ENCODE data around the gene ABCC12. TPM values are rescaled to one million over a fixed set of nuclear protein-coding genes. Genes with fewer than 3 reads are reported as not detected.

Gene ABCC12
- total RNA-seq, 3 donors from 2014 or later, result not detected

GRCh38 chr16:48121276-48121675 lies 34.5 kb downstream of the ABCC12 start:
- no peak for ATAC-seq
- H3K9me3 ChIP-seq, result no peaks in the 10 kb centered on the region
- DNase-seq, result no peak
- no peaks in the 10 kb centered on the region for H3K36me3 ChIP-seq (ENCODE audit: low read depth)
- no peaks in the 10 kb centered on the region for H3K4me1 ChIP-seq (ENCODE audit: low read depth)
- no peak for TF ChIP-seq CTCF (IDR thresholded peaks at IDR 0.05)
- intact Hi-C loops (cut with DNase I, micrococcal nuclease), result no loop called here
- no peak overlapping the region for H3K4me3 ChIP-seq

- intact Hi-C loops (cut with DNase I, micrococcal nuclease), result no loop called here
- ATAC-seq, result no peak
- Histone ChIP-seq H3K4me1 (ENCODE audit: low read depth) (no peaks in the 10 kb centered on the region), H3K36me3 (ENCODE audit: low read depth) (no peaks in the 10 kb centered on the region), H3K9me3 (no peaks in the 10 kb centered on the region), H3K4me3 (no peak overlapping the region)
- no peak for TF ChIP-seq CTCF (IDR thresholded peaks at IDR 0.05)
- DNase-seq, result no peak
Measured at GRCh38 chr16:48118841-48119240, 37.0 kb downstream of the ABCC12 start.

- peak; percentile 52 for ATAC-seq
- peak in 2 of 3 donors; percentile 37 to 47 for DNase-seq
- TF ChIP-seq CTCF (IDR thresholded peaks at IDR 0.05), result no peak
- no peaks in the 10 kb centered on the region for H3K9me3 ChIP-seq
- no peaks in the 10 kb centered on the region for H3K4me1 ChIP-seq (ENCODE audit: low read depth)
- no peaks in the 10 kb centered on the region for H3K36me3 ChIP-seq (ENCODE audit: low read depth)
- H3K4me3 ChIP-seq, result no peak overlapping the region
- intact Hi-C loops (cut with DNase I, micrococcal nuclease), result no loop called here
Measured at GRCh38 chr16:48117217-48118105, 38.3 kb downstream of the ABCC12 start.

- H3K4me1 ChIP-seq (ENCODE audit: low read depth), result no peaks in the 10 kb centered on the region
- no peak overlapping the region for H3K4me3 ChIP-seq
- ATAC-seq, result no peak
- TF ChIP-seq CTCF (IDR thresholded peaks at IDR 0.05), result no peak
- no peaks in the 10 kb centered on the region for H3K9me3 ChIP-seq
- H3K36me3 ChIP-seq (ENCODE audit: low read depth), result no peaks in the 10 kb centered on the region
- intact Hi-C loops (cut with DNase I, micrococcal nuclease), result no loop called here
- DNase-seq, result no peak
Measured at GRCh38 chr16:48115299-48115698, 40.5 kb downstream of the ABCC12 start.

- Histone ChIP-seq H3K9me3 (no peaks in the 10 kb centered on the region), H3K4me1 (ENCODE audit: low read depth) (no peaks in the 10 kb centered on the region), H3K36me3 (ENCODE audit: low read depth) (no peaks in the 10 kb centered on the region), H3K4me3 (no peak overlapping the region)
- ATAC-seq (no peak), DNase-seq (no peak)
- TF ChIP-seq CTCF (IDR thresholded peaks at IDR 0.05), result no peak
- intact Hi-C loops (cut with DNase I, micrococcal nuclease), result no loop called here
Measured at GRCh38 chr16:48114410-48114809, 41.4 kb downstream of the ABCC12 start.
